CD4-positive, alpha-beta T cell treated with Interferon alpha-2 for 1 hour (primary cell): ENCODE measurements around the gene PLEKHA5.
"Not testable (repeated sequence)": the region's sequence is repeated elsewhere in the genome, so short reads cannot be mapped to it uniquely, and the experiment has no call there.

Experiments
- DNase-seq, 2 donors: peaks; one replicate each; pipeline ENCODE4 v3.0.0-alpha.2; 2020 to 2022

The PLEKHA5 gene

GRCh38 chr12:19168644-19169043, 39.1 kb downstream of the PLEKHA5 start:
- no peak for DNase-seq

GRCh38 chr12:19169222-19169621, 39.7 kb downstream of the PLEKHA5 start:
- no peak for DNase-seq

GRCh38 chr12:19170286-19170685, 40.8 kb downstream of the PLEKHA5 start:
- DNase-seq = not testable (repeated sequence)

GRCh38 chr12:19171731-19172130, 42.2 kb downstream of the PLEKHA5 start:
- DNase-seq = no peak

GRCh38 chr12:19177754-19178153, 48.2 kb downstream of the PLEKHA5 start:
- DNase-seq = no peak

- no peak for DNase-seq
These were observed 50.5 kb downstream of the PLEKHA5 start for GRCh38 chr12:19179986-19180385.

- peak in 1 of 2 donors; percentile 5 for DNase-seq
These were observed 52.3 kb downstream of the PLEKHA5 start for GRCh38 chr12:19181666-19182426.

GRCh38 chr12:19183121-19183838, 53.7 kb downstream of the PLEKHA5 start:
- DNase-seq = no peak

GRCh38 chr12:19185262-19185929, 55.9 kb downstream of the PLEKHA5 start:
- no peak for DNase-seq

GRCh38 chr12:19186722-19187661, 57.5 kb downstream of the PLEKHA5 start:
- peak in 1 of 2 donors; percentile 34 for DNase-seq

- no peak for DNase-seq
These were observed 60.0 kb downstream of the PLEKHA5 start for GRCh38 chr12:19189522-19189921.

GRCh38 chr12:19190292-19191031, 60.9 kb downstream of the PLEKHA5 start:
- peak in 1 of 2 donors; percentile 5 for DNase-seq

- DNase-seq = no peak
These were observed 61.6 kb downstream of the PLEKHA5 start for GRCh38 chr12:19191089-19191488.

- no peak for DNase-seq
These were observed 62.0 kb downstream of the PLEKHA5 start for GRCh38 chr12:19191563-19191962.

GRCh38 chr12:19192710-19193109, 63.2 kb downstream of the PLEKHA5 start:
- no peak for DNase-seq

GRCh38 chr12:19194963-19195362, 65.4 kb downstream of the PLEKHA5 start:
- no peak for DNase-seq

- DNase-seq = no peak
These were observed 67.6 kb downstream of the PLEKHA5 start for GRCh38 chr12:19196959-19197630.

GRCh38 chr12:19198272-19198671, 68.7 kb downstream of the PLEKHA5 start:
- DNase-seq = no peak

GRCh38 chr12:19199332-19199731, 69.8 kb downstream of the PLEKHA5 start:
- DNase-seq = no peak

GRCh38 chr12:19200261-19200660, 70.7 kb downstream of the PLEKHA5 start:
- DNase-seq = no peak

- DNase-seq = no peak
These were observed 72.1 kb downstream of the PLEKHA5 start for GRCh38 chr12:19201661-19202060.
